ENCODE results near the gene AZU1. TPM values are rescaled to one million over a fixed set of nuclear protein-coding genes. Genes with fewer than 3 reads are reported as not detected.
"Not testable (repeated sequence)": the region's sequence is repeated elsewhere in the genome, so short reads cannot be mapped to it uniquely, and the experiment has no call there.

Gene AZU1
- total RNA-seq, 4 donors from 2014 or later: not detected

DNA sequence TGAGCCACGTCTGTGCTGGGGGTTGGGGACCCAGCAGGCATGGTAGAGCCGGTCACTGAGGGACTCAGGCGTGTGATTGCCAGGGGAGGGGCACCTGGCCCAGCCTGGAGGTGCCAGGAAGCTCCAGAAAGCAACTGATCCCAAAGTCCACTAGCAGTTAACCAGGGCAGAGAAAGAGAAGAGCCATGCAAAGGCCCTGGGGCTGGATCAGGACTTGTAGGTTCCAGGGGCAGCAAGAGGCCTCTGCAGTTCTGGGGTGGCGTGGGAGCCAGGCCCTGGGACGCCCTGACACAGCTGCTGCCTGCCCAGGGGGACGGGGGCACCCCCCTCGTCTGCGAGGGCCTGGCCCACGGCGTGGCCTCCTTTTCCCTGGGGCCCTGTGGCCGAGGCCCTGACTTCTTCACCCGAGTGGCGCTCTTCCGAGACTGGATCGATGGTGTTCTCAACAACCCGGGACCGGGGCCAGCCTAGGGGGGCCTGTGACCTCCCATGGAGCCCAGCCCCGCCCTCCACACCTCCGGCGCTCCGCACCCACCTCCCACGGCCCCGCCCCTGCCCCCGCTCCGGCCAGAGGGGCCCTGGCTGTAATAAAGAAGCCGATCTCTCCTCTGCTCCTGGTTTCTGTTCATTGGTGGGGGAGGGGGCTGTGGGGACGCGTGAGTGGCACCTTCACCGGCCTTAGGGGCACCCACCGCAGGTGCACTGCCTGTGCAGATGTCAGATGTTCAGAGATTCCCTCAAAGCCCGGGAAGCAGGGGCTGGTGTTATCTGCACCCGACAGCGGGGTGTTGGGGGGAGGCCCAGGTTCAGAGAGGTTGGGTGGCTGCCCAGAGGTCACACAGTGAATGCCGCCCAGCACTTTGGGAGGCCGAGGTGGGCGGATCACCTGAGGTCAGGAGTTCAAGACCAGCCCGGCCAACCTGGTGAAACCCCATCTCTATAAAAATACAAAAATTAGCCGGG, 4.1 kb downstream of the AZU1 start:
- TF ChIP-seq, protein P1, sequence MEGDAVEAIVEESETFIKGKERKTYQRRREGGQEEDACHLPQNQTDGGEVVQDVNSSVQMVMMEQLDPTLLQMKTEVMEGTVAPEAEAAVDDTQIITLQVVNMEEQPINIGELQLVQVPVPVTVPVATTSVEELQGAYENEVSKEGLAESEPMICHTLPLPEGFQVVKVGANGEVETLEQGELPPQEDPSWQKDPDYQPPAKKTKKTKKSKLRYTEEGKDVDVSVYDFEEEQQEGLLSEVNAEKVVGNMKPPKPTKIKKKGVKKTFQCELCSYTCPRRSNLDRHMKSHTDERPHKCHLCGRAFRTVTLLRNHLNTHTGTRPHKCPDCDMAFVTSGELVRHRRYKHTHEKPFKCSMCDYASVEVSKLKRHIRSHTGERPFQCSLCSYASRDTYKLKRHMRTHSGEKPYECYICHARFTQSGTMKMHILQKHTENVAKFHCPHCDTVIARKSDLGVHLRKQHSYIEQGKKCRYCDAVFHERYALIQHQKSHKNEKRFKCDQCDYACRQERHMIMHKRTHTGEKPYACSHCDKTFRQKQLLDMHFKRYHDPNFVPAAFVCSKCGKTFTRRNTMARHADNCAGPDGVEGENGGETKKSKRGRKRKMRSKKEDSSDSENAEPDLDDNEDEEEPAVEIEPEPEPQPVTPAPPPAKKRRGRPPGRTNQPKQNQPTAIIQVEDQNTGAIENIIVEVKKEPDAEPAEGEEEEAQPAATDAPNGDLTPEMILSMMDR (IDR thresholded peaks at IDR 0.05): no peak
- TF ChIP-seq POLR2A (IDR thresholded peaks at IDR 0.05): no peak
- H3K27me3 ChIP-seq: peaks cover 0 to 83% (median 2%) of the 10 kb centered on the region in 4 donors
- H3K4me1 ChIP-seq: peaks cover 0 to 6% (median 0%) of the 10 kb centered on the region in 3 donors
- no peak for DNase-seq
- no peaks in the 10 kb centered on the region for H3K9me3 ChIP-seq
- 37 to 53% methylated on average over 3 to 5 of the region's 38 CpGs for WGBS, 2 donors
- no peak overlapping the region for H3K27ac ChIP-seq
- intact Hi-C loops (cut with DNase I): no loop called here
- H3K36me3 ChIP-seq: no peaks in the 10 kb centered on the region
- H3K4me3 ChIP-seq: no peak overlapping the region

DNA sequence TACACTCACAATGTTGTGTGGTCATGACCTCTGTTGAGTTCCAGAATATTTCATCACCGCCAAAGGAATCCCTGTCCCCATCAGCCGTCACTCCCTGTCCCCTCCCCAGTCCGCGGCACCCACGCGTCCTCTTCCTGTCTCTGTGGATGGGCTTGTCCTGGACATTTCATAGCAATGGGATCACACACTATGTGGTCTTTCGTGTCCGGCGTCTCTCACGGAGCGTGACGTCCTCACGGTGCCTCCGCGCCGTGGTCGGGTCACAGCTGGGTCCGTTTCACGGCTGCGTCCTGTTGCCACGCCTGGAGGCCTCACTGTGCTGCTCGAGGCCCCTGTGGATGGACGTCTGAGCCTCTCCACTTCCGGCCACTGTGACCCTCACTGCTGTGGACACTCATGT, 6.6 kb downstream of the AZU1 start:
- Histone ChIP-seq H3K27ac (no peak overlapping the region), H3K9me3 (no peaks in the 10 kb centered on the region), H3K27me3 (peaks cover 0 to 88% (median 2%) of the 10 kb centered on the region in 4 donors), H3K4me1 (peaks cover 0 to 4% (median 0%) of the 10 kb centered on the region in 3 donors), H3K36me3 (no peaks in the 10 kb centered on the region), H3K4me3 (no peak overlapping the region)
- TF ChIP-seq, protein P1 (IDR thresholded peaks at IDR 0.05): no peak
- no peak for TF ChIP-seq POLR2A (IDR thresholded peaks at IDR 0.05)
- no peak for DNase-seq
- intact Hi-C loops (cut with DNase I): no loop called here
- 54 to 64% methylated on average over 18 to 24 of the region's 24 CpGs for WGBS, 2 donors

DNA sequence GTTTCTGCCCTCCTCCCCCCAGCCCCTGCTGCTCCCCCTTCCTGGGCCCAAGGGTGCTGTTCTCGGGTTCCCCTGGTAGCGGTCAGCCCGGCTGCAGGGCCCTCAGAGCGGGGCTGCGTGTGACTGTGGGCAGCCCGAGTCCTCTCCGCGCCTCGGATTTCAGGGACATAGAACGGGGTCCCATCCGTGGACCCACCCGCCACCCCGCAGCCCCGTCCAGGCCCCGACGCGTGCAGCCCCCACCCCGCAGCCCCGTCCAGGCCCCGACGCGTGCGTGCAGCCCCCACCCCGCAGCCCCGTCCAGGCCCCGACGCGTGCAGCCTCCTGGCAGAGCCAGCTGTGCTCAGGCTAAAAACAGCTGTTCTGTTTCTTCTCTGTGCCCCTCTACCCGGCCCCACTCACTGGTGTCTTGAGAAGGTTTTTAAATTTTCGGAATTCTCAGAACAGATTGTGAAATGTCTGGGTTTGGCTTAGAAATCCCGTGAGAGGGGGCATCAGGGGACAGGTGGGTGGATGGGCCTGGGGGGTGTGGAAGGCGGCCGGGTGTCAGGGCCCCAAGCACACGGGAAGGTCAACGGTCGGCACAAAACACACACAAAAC, 7.7 kb downstream of the AZU1 start:
- WGBS, 2 donors: no CpG with 5 or more reads among the region's 36 CpGs
- peaks cover 0 to 8% (median 0%) of the 10 kb centered on the region in 3 donors for H3K4me1 ChIP-seq
- no peaks in the 10 kb centered on the region for H3K36me3 ChIP-seq
- peaks cover 0 to 88% (median 2%) of the 10 kb centered on the region in 4 donors for H3K27me3 ChIP-seq
- no peak for DNase-seq
- TF ChIP-seq, protein P1 (IDR thresholded peaks at IDR 0.05): no peak
- no peak for TF ChIP-seq POLR2A (IDR thresholded peaks at IDR 0.05)
- no peak overlapping the region for H3K4me3 ChIP-seq
- H3K27ac ChIP-seq: no peak overlapping the region
- intact Hi-C loops (cut with DNase I): no loop called here
- H3K9me3 ChIP-seq: no peaks in the 10 kb centered on the region

DNA sequence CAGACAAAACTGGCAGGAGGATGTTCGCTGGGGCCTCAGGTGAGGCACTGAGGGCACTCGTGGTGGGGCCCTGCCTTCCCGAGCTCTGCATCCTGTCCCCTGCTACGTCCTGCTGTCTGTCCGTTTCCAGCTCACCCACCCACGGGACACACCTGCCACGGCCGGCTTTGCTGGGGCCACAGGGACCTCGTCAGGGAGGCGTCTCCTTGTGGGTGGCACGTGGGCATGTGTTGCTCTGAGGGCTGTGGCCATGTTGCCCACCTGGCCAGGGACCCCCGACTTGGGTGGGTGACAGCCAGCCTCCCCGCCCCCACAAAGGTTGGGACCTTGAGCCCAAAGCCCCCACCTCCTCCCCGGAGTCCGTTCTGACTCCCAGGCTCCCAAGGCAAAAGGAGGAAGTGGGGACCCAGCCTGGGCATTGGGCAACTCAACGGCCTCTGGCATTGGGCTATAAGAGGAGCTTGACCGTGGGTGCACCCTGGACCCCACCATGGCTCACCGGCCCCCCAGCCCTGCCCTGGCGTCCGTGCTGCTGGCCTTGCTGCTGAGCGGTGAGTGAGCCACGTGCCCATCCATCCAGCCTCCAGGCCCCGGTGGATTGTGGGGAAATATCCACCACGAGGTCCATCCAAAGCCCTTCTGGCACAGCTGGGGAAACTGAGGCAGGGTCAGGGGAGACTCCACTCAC, 13.0 kb downstream of the AZU1 start, which contains the start of gene PRTN3:
Gene PRTN3 (plus strand): TSS at position 481 of the 688 bp plus-strand sequence. CDS start 10 bp downstream, at position 491.
- Histone ChIP-seq H3K36me3 (no peaks in the 10 kb centered on the region), H3K27ac (no peak within 1 kb of the TSS), H3K27me3 (peaks cover 0 to 94% (median 10%) of the 10 kb centered on the region in 4 donors), H3K4me1 (peaks cover 9 to 28% (median 11%) of the 10 kb centered on the region in 3 donors), H3K4me3 (no peak within 1 kb of the TSS), H3K9me3 (no peaks in the 10 kb centered on the region)
- WGBS, 2 donors: 45% methylated on average over 6 of the region's 24 CpGs; no CpG with 5 or more reads in 1 of the 2 donors
- TF ChIP-seq, protein P1 (IDR thresholded peaks at IDR 0.05): no peak
- TF ChIP-seq POLR2A (IDR thresholded peaks at IDR 0.05): no peak
- intact Hi-C loops (cut with DNase I): no loop called here
- DNase-seq: no peak

DNA sequence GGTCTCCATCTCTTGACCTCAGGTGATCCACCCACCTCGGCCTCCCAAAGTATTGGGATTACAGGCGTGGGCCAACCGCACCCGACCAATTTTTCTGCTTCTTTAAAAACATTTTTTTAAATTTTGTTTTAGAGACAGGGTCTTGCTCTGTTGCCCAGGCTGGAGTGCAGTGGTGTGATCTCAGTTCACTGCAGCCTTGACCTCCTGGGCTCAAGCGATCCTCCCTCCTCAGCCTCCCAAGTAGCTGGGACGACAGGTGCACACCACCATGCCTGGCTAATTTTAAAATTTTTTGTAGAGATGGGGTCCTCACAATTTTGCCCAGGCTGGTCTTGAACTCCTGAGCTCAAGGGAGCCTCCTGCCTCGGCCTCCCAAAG, 15.2 kb downstream of the AZU1 start:
- peaks cover 11 to 30% (median 11%) of the 10 kb centered on the region in 3 donors for H3K4me1 ChIP-seq
- H3K27me3 ChIP-seq: peaks cover 0 to 95% (median 8%) of the 10 kb centered on the region in 4 donors
- H3K27ac ChIP-seq; H3K9me3 ChIP-seq; DNase-seq; H3K36me3 ChIP-seq; intact Hi-C loops (cut with DNase I); H3K4me3 ChIP-seq: not testable (repeated sequence)
- WGBS, 2 donors: 65 to 66% methylated on average over 6 to 7 of the region's 7 CpGs
